GM11168 (cell line): Measurements from ENCODE around the gene FAF1.
"Not testable (repeated sequence)": the region's sequence is repeated elsewhere in the genome, so short reads cannot be mapped to it uniquely, and the experiment has no call there.

ENCODE experiments used
- in situ Hi-C: fragments of 300-500 bp; cut with MboI; formaldehyde crosslinking; loops from one replicate; pipeline ENCODE4 v1.12.0; 2022; ENCODE audit warnings: low sequenced_read_pairs; ENCODE audit not compliant: unreplicated experiment

The FAF1 gene

GRCh38 chr1:50923564-50923963, 36.5 kb downstream of the FAF1 start:
- in situ Hi-C loops: no loop called here

- in situ Hi-C loops: no loop called here
These were observed 39.0 kb downstream of the FAF1 start for GRCh38 chr1:50921029-50921428.

- in situ Hi-C loops: no loop called here
These were observed 39.7 kb downstream of the FAF1 start for GRCh38 chr1:50920409-50920808.

GRCh38 chr1:50917138-50918137, 42.6 kb downstream of the FAF1 start:
- in situ Hi-C loops: no loop called here

- in situ Hi-C loops: no loop called here
These were observed 44.4 kb downstream of the FAF1 start for GRCh38 chr1:50915621-50916020.

- in situ Hi-C loops: no loop called here
These were observed 46.1 kb downstream of the FAF1 start for GRCh38 chr1:50913954-50914353.

- in situ Hi-C loops: not testable (repeated sequence)
These were observed 49.7 kb downstream of the FAF1 start for GRCh38 chr1:50910356-50910755.

GRCh38 chr1:50907610-50908009, 52.5 kb downstream of the FAF1 start:
- in situ Hi-C loops: not testable (repeated sequence)

GRCh38 chr1:50906050-50906449, 54.0 kb downstream of the FAF1 start:
- in situ Hi-C loops: not testable (repeated sequence)

- in situ Hi-C loops: no loop called here
These were observed 57.6 kb downstream of the FAF1 start for GRCh38 chr1:50902419-50902818.

GRCh38 chr1:50901872-50902271, 58.2 kb downstream of the FAF1 start:
- in situ Hi-C loops: no loop called here

- in situ Hi-C loops: no loop called here
These were observed 61.3 kb downstream of the FAF1 start for GRCh38 chr1:50898773-50899172.

- in situ Hi-C loops: no loop called here
These were observed 65.7 kb downstream of the FAF1 start for GRCh38 chr1:50894340-50894739.

- in situ Hi-C loops: no loop called here
These were observed 66.6 kb downstream of the FAF1 start for GRCh38 chr1:50893466-50893865.

GRCh38 chr1:50887555-50887954, 72.5 kb downstream of the FAF1 start:
- in situ Hi-C loops: not testable (repeated sequence)

GRCh38 chr1:50880373-50880772, 79.7 kb downstream of the FAF1 start:
- in situ Hi-C loops: no loop called here

GRCh38 chr1:50879137-50879536, 80.9 kb downstream of the FAF1 start:
- in situ Hi-C loops: no loop called here

- in situ Hi-C loops: no loop called here
These were observed 81.6 kb downstream of the FAF1 start for GRCh38 chr1:50878434-50878833.

GRCh38 chr1:50877641-50878040, 82.4 kb downstream of the FAF1 start:
- in situ Hi-C loops: no loop called here

- in situ Hi-C loops: no loop called here
These were observed 86.4 kb downstream of the FAF1 start for GRCh38 chr1:50873458-50874187.

GRCh38 chr1:50864845-50865244, 95.2 kb downstream of the FAF1 start:
- in situ Hi-C loops: not testable (repeated sequence)
